ENCODE results near the gene HNRNPA0.

The HNRNPA0 gene

DNA sequence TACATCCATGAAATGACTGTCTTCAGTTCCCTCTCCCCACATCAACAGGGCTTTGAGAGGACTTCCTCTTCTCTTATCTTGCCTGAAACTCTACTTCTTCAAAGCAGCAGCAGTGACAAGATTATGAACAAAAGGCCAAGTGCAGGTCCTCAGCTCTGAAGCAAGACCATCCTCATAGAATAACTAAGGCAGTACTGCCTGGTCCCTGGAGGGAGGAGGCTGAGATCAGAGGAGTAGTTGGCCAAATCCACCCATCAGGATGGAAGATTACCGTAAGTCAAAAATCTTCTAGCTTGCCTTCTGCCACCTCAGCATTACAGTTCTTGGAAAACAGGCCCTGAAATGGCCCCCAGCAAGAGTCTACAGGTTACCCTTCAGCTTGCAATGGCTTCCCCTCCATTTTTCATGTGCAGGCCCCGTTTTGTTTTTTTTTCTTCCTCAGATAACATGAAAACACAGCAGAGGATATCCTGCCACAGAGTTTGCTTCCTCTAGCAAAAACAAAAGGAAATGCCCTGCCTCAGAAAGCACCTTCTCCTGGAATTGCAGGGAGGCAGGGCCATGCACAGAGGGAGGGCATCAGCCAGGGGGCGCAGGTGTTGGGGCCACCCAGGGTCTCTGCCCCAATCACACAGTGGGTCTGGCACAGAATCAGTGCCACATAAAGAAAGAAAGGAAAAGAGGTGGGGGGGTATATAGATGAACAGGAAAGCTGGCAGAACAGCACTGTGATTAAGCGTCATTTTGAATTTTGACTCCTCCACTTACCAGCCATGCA lies 58.3 kb downstream of the HNRNPA0 start:
- no peak overlapping the region for H3K9ac ChIP-seq (ENCODE audit: low read length in 5 of 5)
- peaks cover 0 to 11% (median 7%) of the 10 kb centered on the region in 5 donors for H3K36me3 ChIP-seq (ENCODE audit: control insufficient read depth in 5 of 5, insufficient read depth in 5 of 5, low read length in 5 of 5)
- H3K4me1 ChIP-seq (ENCODE audit: control insufficient read depth in 5 of 5, insufficient read depth in 5 of 5, low read length in 5 of 5), result peaks cover 3 to 49% (median 13%) of the 10 kb centered on the region in 5 donors
- H3K27me3 ChIP-seq (ENCODE audit: control insufficient read depth in 5 of 5, insufficient read depth in 4 of 5, low read length in 5 of 5), result no peaks in the 10 kb centered on the region
- H3K27ac ChIP-seq (ENCODE audit: low read depth, low read length), result peak overlapping the region; percentile 39
- no peak overlapping the region for H3K4me3 ChIP-seq (ENCODE audit: low read depth in 1 of 5, low read length in 5 of 5)
- H3K9me3 ChIP-seq (ENCODE audit: control insufficient read depth in 5 of 5, low read length in 5 of 5), result no peaks in the 10 kb centered on the region
